ENCODE measurements around the gene VPS72. TPM values are rescaled to one million over a fixed set of nuclear protein-coding genes. Genes with fewer than 3 reads are reported as not detected.

VPS72 gene
- total RNA-seq, 1 experiment from 2014 or later = 71.5 TPM

- intact Hi-C loops (cut with micrococcal nuclease; ENCODE audit: unreplicated experiment) = no loop called here
- CTCF ChIA-PET = interaction anchor here (0.6 kb wide), 1 partner anchor 133 kb away, joined by 6 read pairs; no protein-coding TSS in a partner anchor
Observed at GRCh38 chr1:151184211-151184610, 5.8 kb downstream of the VPS72 start.

GRCh38 chr1:151176514-151177045 is 13.4 kb downstream of the VPS72 start:
- POLR2A ChIA-PET = no interaction called here
- Histone ChIP-seq H3K4me1 (ENCODE audit: control insufficient read depth, insufficient read depth, low read length) (no peaks in the 10 kb centered on the region), H3K36me3 (ENCODE audit: control insufficient read depth, insufficient read depth, low read length) (0 out of 2 replicates have a peak, but pooled peaks cover 3% of the 10 kb centered on the region), H3K4me3 (ENCODE audit: low read depth in 2 of 2, low read length in 2 of 2) (no peak overlapping the region), H3K27ac (ENCODE audit: low read length) (no peak overlapping the region), H3K9me3 (ENCODE audit: control insufficient read depth, insufficient read depth, low read depth, low read length) (no peaks in the 10 kb centered on the region), H3K27me3 (ENCODE audit: control insufficient read depth, insufficient read depth, low read length) (no peaks in the 10 kb centered on the region)
- CTCF ChIA-PET = interaction anchor here (0.5 kb wide), 1 partner anchor 85 kb away, joined by 5 read pairs; no protein-coding TSS in a partner anchor
- no TSS peak for BruUV-seq (replicated peaks)
- DNase-seq (ENCODE audit: low read depth, low spot score) (no peak), ATAC-seq (no peak)
- intact Hi-C loops (cut with micrococcal nuclease; ENCODE audit: unreplicated experiment) = no loop called here
- TF ChIP-seq TCF7L2 (IDR thresholded peaks at IDR 0.05; ENCODE audit: low read depth, low read length) (no peak), REST (IDR thresholded peaks at IDR 0.05; ENCODE audit: insufficient read depth in 1 of 2, low read depth in 2 of 2, low read length in 1 of 2) (no peak), SIN3A (IDR thresholded peaks at IDR 0.05; ENCODE audit: borderline replicate concordance, insufficient read depth, low read depth, low read length) (no peak), POLR2AphosphoS5 (IDR thresholded peaks at IDR 0.05; ENCODE audit: low read depth, low read length) (no peak), CTCF (IDR thresholded peaks at IDR 0.05) (no peak)
- in situ Hi-C loops (cut with HindIII; ENCODE audit: low pct_unique_long_range_greater_than_20kb, low sequenced_read_pairs) = no loop called here

More at GRCh38 chr1:151184211-151184610, 5.8 kb downstream of the VPS72 start:
- Histone ChIP-seq H3K4me3 (ENCODE audit: low read depth in 2 of 2, low read length in 2 of 2) (no peak overlapping the region), H3K4me1 (ENCODE audit: control insufficient read depth, insufficient read depth, low read length) (peaks cover 3% of the 10 kb centered on the region), H3K9me3 (ENCODE audit: control insufficient read depth, insufficient read depth, low read depth, low read length) (no peaks in the 10 kb centered on the region), H3K27ac (ENCODE audit: low read length) (no peak overlapping the region), H3K27me3 (ENCODE audit: control insufficient read depth, insufficient read depth, low read length) (no peaks in the 10 kb centered on the region), H3K36me3 (ENCODE audit: control insufficient read depth, insufficient read depth, low read length) (peaks cover 14% of the 10 kb centered on the region)
- POLR2A ChIA-PET = no interaction called here
- ATAC-seq = no peak
- TF ChIP-seq CTCF (IDR thresholded peaks at IDR 0.05) (no peak), POLR2AphosphoS5 (IDR thresholded peaks at IDR 0.05; ENCODE audit: low read depth, low read length) (no peak)
- in situ Hi-C loops (cut with HindIII; ENCODE audit: low pct_unique_long_range_greater_than_20kb, low sequenced_read_pairs) = no loop called here
- no TSS peak for BruUV-seq (replicated peaks)
- DNase-seq (ENCODE audit: low read depth, low spot score) = no peak

Data from Panc1 (cell line).